ENCODE results near the gene REST.

- TF ChIP-seq CTCF (IDR thresholded peaks at IDR 0.05) (no peak), POLR2A (IDR thresholded peaks at IDR 0.05) (no peak), POLR2AphosphoS5 (IDR thresholded peaks at IDR 0.05) (no peak), EP300 (IDR thresholded peaks at IDR 0.05) (no peak)
These were observed 46.2 kb downstream of the REST start for GRCh38 chr4:56953680-56954520.
